HG03025 (cell line): ENCODE results near the gene ANKRD34C.
"Not testable (repeated sequence)": the region's sequence is repeated elsewhere in the genome, so short reads cannot be mapped to it uniquely, and the experiment has no call there.

Experiments used
- ATAC-seq: cut with Tn5 transposase; IDR thresholded peaks from one replicate; pipeline ENCODE4 v1.9.1; 2021; ENCODE audit warnings: mild to moderate bottlenecking, moderate library complexity; ENCODE audit not compliant: unreplicated experiment, low FRiP score

The ANKRD34C gene

GRCh38 chr15:79310985-79311900, 28.7 kb downstream of the ANKRD34C start, which contains the start of gene TMED3:
Gene TMED3 (plus strand): TSS chr15:79311112. CDS start chr15:79311250, 138 bp downstream.
- peak; percentile 81 for ATAC-seq

- ATAC-seq = no peak
These were observed 29.5 kb downstream of the ANKRD34C start for GRCh38 chr15:79311901-79312553.

DNA sequence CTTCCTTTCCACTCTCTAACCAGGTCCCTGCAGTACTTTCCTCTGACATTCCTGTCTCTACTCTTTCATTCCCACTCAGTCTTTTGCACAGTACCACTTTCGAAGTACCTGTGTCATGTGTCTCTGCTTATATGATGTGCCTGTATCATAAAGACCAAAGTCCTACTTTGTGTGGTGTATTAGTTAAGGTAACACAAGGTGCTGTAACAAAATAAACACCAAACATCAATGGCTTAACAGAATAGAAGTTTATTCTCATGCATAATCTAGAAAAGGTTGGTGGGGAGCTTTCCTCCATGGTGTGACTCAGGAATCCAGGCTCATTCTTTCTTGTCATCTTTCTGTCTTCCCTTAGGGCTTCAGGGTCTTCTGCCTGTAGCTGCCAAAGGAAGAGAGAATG, 31.7 kb downstream of the ANKRD34C start:
- ATAC-seq = no peak

DNA sequence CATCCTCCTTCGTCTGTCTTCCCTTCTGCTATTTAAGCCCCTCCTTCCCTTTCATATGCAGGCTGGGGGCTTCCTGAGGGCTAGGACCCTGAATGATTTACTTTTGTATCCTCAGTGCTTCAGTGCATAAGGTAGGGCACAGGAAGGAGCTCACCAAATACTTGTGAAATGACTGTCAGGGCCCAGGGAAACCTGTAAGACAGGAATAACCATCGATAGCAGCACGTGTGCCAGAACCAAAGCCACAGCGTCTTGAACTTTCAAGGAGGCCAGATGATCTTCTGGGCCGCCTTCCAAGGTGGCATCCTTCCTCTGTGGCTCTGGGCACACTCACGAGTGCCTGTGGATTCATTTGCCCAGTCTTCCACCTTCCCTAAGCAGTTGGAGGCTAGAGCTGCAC, 32.3 kb downstream of the ANKRD34C start:
- no peak for ATAC-seq

GRCh38 chr15:79315623-79316328, 33.3 kb downstream of the ANKRD34C start:
- ATAC-seq = no peak

GRCh38 chr15:79316864-79317263, 34.3 kb downstream of the ANKRD34C start:
- ATAC-seq = no peak

DNA sequence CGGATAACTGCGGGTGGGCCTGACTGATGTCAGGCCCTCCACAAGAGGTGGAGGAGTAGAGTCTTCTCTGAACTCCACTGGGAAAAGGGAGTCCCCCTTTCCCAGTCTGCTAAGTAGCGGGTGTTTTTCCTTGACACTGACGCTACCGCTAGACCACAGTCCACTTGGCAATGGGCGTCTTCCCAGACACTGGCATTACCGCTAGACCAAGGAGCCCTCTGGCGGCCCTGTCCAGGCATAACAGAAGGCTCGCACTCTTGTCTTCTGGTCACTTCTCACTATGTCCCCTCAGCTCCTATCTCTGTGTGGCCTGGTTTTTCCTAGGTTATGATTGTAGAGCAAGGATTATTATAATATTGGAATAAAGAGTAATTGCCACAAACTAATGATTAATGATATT, 37.5 kb downstream of the ANKRD34C start:
- not testable (repeated sequence) for ATAC-seq

DNA sequence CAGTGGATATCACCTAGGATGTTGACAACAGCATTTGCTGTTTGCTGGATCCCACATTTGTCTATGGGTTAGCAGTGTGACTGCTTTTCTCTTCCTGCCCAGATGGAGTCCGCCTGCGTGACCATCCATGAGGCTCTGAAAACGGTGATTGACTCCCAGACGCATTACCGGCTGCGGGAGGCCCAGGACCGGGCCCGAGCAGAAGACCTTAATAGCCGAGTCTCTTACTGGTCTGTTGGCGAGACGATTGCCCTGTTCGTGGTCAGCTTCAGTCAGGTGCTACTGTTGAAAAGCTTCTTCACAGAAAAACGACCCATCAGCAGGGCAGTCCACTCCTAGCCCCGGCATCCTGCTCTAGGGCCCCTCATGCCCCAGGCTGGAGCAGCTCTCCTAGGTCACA, 39.4 kb downstream of the ANKRD34C start:
- ATAC-seq = no peak

DNA sequence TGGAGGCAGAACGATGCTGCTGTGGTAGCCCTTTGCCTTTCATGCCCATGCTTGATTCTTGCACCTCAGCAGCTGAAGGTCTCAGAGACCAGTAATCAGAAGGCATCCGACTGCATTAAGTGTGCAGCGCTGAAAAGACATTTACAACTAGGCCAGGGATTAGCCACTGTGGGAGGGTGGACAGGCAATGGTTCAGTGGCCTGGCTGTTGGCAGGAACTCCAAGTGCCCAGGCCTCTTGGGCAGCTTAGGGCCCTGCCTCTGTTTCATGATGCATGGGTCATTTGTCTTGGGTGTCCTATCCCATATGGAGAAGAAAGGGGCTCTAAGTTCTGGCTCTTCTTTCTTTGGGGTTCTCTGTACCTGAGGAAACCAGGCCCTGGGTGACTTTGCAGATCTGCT, 39.8 kb downstream of the ANKRD34C start:
- no peak for ATAC-seq

- no peak for ATAC-seq
These were observed 40.4 kb downstream of the ANKRD34C start for GRCh38 chr15:79322945-79323344.

- no peak for ATAC-seq
These were observed 46.7 kb downstream of the ANKRD34C start for GRCh38 chr15:79329171-79329611.
